Cerebellar cortex (tissue), 1 donor: Measurements from ENCODE around the gene SAXO1.
"Not testable (repeated sequence)": the region's sequence is repeated elsewhere in the genome, so short reads cannot be mapped to it uniquely, and the experiment has no call there.

Source experiments
- DNase-seq: peaks from one replicate; pipeline ENCODE4 v3.0.0-alpha.2; 2015; ENCODE audit warnings: low spot score

SAXO1 gene

GRCh38 chr9:18970393-18970792 lies 62.6 kb downstream of the SAXO1 start:
- DNase-seq: no peak

GRCh38 chr9:18969128-18969527 lies 63.9 kb downstream of the SAXO1 start:
- no peak for DNase-seq

GRCh38 chr9:18955626-18956025 lies 77.4 kb downstream of the SAXO1 start:
- no peak for DNase-seq

GRCh38 chr9:18951936-18952335 lies 81.1 kb downstream of the SAXO1 start:
- DNase-seq: no peak

- DNase-seq: no peak
Measured at GRCh38 chr9:18947892-18948339, 85.1 kb downstream of the SAXO1 start.

- no peak for DNase-seq
Measured at GRCh38 chr9:18942801-18943200, 90.2 kb downstream of the SAXO1 start.

- no peak for DNase-seq
Measured at GRCh38 chr9:18941060-18941740, 91.8 kb downstream of the SAXO1 start.

GRCh38 chr9:18939943-18940342 lies 93.1 kb downstream of the SAXO1 start:
- no peak for DNase-seq

GRCh38 chr9:18936094-18936871 lies 96.7 kb downstream of the SAXO1 start:
- no peak for DNase-seq

GRCh38 chr9:18935541-18935940 lies 97.5 kb downstream of the SAXO1 start:
- DNase-seq: no peak

GRCh38 chr9:18930611-18931010 lies 102.4 kb downstream of the SAXO1 start:
- DNase-seq: not testable (repeated sequence)

- no peak for DNase-seq
Measured at GRCh38 chr9:18928711-18929110, 104.3 kb downstream of the SAXO1 start.

GRCh38 chr9:18926513-18926912 lies 106.5 kb downstream of the SAXO1 start:
- no peak for DNase-seq

GRCh38 chr9:18925880-18926279 lies 107.1 kb downstream of the SAXO1 start:
- no peak for DNase-seq

GRCh38 chr9:18923671-18924430 lies 109.2 kb downstream of the SAXO1 start:
- DNase-seq: no peak

GRCh38 chr9:18923167-18923566 lies 109.8 kb downstream of the SAXO1 start:
- no peak for DNase-seq

- no peak for DNase-seq
Measured at GRCh38 chr9:18922161-18922885, 110.7 kb downstream of the SAXO1 start.

GRCh38 chr9:18921366-18922075 lies 111.5 kb downstream of the SAXO1 start:
- DNase-seq: no peak

- no peak for DNase-seq
Measured at GRCh38 chr9:18920141-18921084, 112.6 kb downstream of the SAXO1 start.

- DNase-seq: no peak
Measured at GRCh38 chr9:18911714-18912342, 121.2 kb downstream of the SAXO1 start.
